Neuronal stem cell (in vitro differentiated cells): ENCODE measurements around the gene MYCN.

Experiments used
- DNase-seq: peaks from one replicate; pipeline ENCODE4 v3.0.0-alpha.2; 2013; ENCODE audit warnings: low spot score
- H2AFZ ChIP-seq: one replicate; pipeline ENCODE4 v1.6.1; 2013; ENCODE audit warnings: mild to moderate bottlenecking, low read length, inconsistent platforms
- H2AK5ac ChIP-seq: 2 replicates; pipeline ENCODE4 v1.6.1; 2013; ENCODE audit warnings: low read depth, mild to moderate bottlenecking, inconsistent platforms, low read length, moderate library complexity, mixed read lengths
- H2BK120ac ChIP-seq: 2 replicates; pipeline ENCODE4 v1.6.1; 2013; ENCODE audit warnings: low read depth, mild to moderate bottlenecking, inconsistent platforms, low read length, moderate library complexity, mixed read lengths
- H2BK12ac ChIP-seq: one replicate; pipeline ENCODE4 v1.6.1; 2013; ENCODE audit warnings: low read length, inconsistent platforms
- H2BK15ac ChIP-seq: 2 replicates; pipeline ENCODE4 v1.6.1; 2013; ENCODE audit warnings: mild to moderate bottlenecking, low read length, inconsistent platforms, mixed read lengths
- H2BK5ac ChIP-seq: one replicate; pipeline ENCODE4 v1.6.1; 2013; ENCODE audit warnings: inconsistent platforms, mild to moderate bottlenecking, low read length, moderate library complexity
- H3K14ac ChIP-seq: one replicate; pipeline ENCODE4 v1.6.1; 2013; ENCODE audit warnings: low read length, inconsistent platforms
- H3K18ac ChIP-seq: 2 replicates; pipeline ENCODE4 v1.6.1; 2013; ENCODE audit warnings: low read length, inconsistent platforms
- H3K23ac ChIP-seq: 2 replicates; pipeline ENCODE4 v1.6.1; 2013; ENCODE audit warnings: low read depth, mild to moderate bottlenecking, mixed read lengths, low read length, inconsistent platforms; ENCODE audit not compliant: poor library complexity
- H3K27ac ChIP-seq: replicated peaks from 3 replicates; pipeline ENCODE4 v1.5.1; 2013; ENCODE audit warnings: low read length, inconsistent platforms
- H3K27me3 ChIP-seq, 3 experiments: 2 replicates each; pipeline ENCODE4 v1.6.1; 2013; ENCODE audit warnings: low read length in 3 of 3, mild to moderate bottlenecking in 2 of 3, inconsistent platforms in 1 of 3, low read depth in 1 of 3, mixed read lengths in 1 of 3, moderate library complexity in 1 of 3; ENCODE audit not compliant: control insufficient read depth in 3 of 3, insufficient read depth in 3 of 3
- H3K36me3 ChIP-seq, 2 donors: replicated peaks in 1 of 2; 2 replicates each; pipeline ENCODE4 v1.6.1; 2013; ENCODE audit warnings: low read length in 2 of 2; ENCODE audit not compliant: control insufficient read depth in 2 of 2, insufficient read depth in 2 of 2
- H3K4ac ChIP-seq: 2 replicates; pipeline ENCODE4 v1.6.1; 2013; ENCODE audit warnings: inconsistent platforms, mild to moderate bottlenecking, low read length, moderate library complexity
- H3K4me1 ChIP-seq, 2 donors: 1 replicate in 1 of 2; 2 replicates in 1 of 2; pipeline ENCODE4 v1.6.1; 2013; ENCODE audit warnings: low read length in 2 of 2, low read depth in 1 of 2; ENCODE audit not compliant: control insufficient read depth in 2 of 2, insufficient read depth in 1 of 2
- H3K4me2 ChIP-seq: one replicate; pipeline ENCODE4 v1.6.1; 2013; ENCODE audit warnings: mild to moderate bottlenecking, low read length, inconsistent platforms; ENCODE audit not compliant: insufficient read depth, poor library complexity, severe bottlenecking
- H3K4me3 ChIP-seq, 2 donors: 2 replicates each; pipeline ENCODE4 v1.5.1; 2013; ENCODE audit warnings: low read length in 2 of 2, mild to moderate bottlenecking in 2 of 2, inconsistent platforms in 1 of 2, moderate library complexity in 1 of 2
- H3K79me1 ChIP-seq: one replicate; pipeline ENCODE4 v1.6.1; 2013; ENCODE audit warnings: low read depth, mild to moderate bottlenecking, inconsistent platforms, low read length, moderate library complexity
- H3K9ac ChIP-seq: one replicate; pipeline ENCODE4 v1.6.1; 2013; ENCODE audit warnings: mild to moderate bottlenecking, low read depth, low read length, inconsistent platforms; ENCODE audit not compliant: poor library complexity
- H3K9me3 ChIP-seq, 2 donors: replicated peaks in 1 of 2; 2 replicates each; pipeline versions ENCODE3 to v1.6.1; 2013; ENCODE audit warnings: low read length in 2 of 2, mild to moderate bottlenecking in 2 of 2, inconsistent platforms in 1 of 2, low read depth in 1 of 2, mixed read lengths in 1 of 2, moderate library complexity in 1 of 2; ENCODE audit not compliant: control insufficient read depth in 2 of 2, insufficient read depth in 1 of 2
- H4K8ac ChIP-seq: one replicate; pipeline ENCODE4 v1.6.1; 2013; ENCODE audit warnings: low read depth, mild to moderate bottlenecking, inconsistent platforms, low read length, moderate library complexity
- H4K91ac ChIP-seq: one replicate; pipeline ENCODE4 v1.6.1; 2013; ENCODE audit warnings: low read length, low read depth, mild to moderate bottlenecking, inconsistent platforms; ENCODE audit not compliant: poor library complexity
- WGBS, 2 donors: extraction: QIAGEN DNeasy Blood & Tissue Kit; methylation state at CpG; one replicate each; pipeline ENCODE4 v1.1.7; 2013; ENCODE audit warnings: missing lambda C conversion rate in 2 of 2, mixed read lengths in 1 of 2; ENCODE audit not compliant: insufficient read length in 2 of 2, insufficient replicate concordance in 1 of 2; ENCODE audit errors: extremely low coverage in 2 of 2; 5-methylcytosine and 5-hydroxymethylcytosine counted together

The MYCN gene

DNA sequence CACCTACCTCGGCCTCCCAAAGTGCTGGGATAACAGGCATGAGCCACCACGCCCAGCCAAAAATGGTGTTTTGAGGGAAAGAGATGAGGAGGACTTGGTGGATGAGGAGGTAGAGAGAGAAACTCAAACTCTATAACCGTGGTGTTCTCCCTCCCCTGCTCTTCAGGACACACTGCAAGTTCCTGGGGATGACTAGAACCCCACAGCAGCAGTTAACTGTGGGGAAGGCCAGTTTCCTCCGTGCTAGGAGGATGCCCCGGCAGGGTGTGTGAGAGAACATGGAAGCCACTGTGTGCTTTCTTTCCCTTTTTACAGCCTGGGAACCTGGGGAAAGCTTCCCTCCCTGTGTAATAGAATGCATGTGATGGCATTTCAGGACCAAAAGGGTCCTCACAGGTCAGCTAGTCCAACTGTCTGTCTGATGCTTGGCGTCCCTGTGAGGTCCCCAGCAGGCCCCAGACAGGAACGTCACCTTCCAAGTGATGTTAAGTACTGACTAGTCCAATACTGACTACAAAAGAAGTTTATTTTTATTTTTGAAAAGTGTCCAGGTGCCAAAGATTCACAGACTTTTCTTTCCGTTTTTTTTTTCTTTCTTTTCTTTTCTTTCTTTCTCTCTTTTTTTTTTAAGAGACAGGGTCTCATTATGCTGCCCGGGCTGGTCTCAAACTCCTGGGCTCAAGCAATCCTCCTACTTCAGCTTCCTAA, 38.9 kb downstream of the MYCN start:
- H3K4me2 ChIP-seq, result no peak overlapping the region
- no peaks in the 10 kb centered on the region for H3K36me3 ChIP-seq
- H2BK120ac ChIP-seq, result no peak overlapping the region
- H2BK12ac ChIP-seq, result no peak overlapping the region
- no peaks in the 10 kb centered on the region for H3K27me3 ChIP-seq
- peaks cover 16 to 19% of the 10 kb centered on the region in 2 donors for H3K4me1 ChIP-seq
- peaks cover 0 to 4% of the 10 kb centered on the region in 2 donors for H3K9me3 ChIP-seq
- peak overlapping the region; percentile 61 for H3K18ac ChIP-seq
- no peak overlapping the region for H2BK5ac ChIP-seq
- no peak overlapping the region for H2AFZ ChIP-seq
- H3K27ac ChIP-seq, result no peak overlapping the region
- DNase-seq, result no peak
- H4K8ac ChIP-seq, result no peak overlapping the region
- H3K23ac ChIP-seq, result no peak overlapping the region
- no peak overlapping the region for H3K9ac ChIP-seq
- H3K79me1 ChIP-seq, result no peaks in the 10 kb centered on the region
- H4K91ac ChIP-seq, result no peak overlapping the region
- no peak overlapping the region for H3K14ac ChIP-seq
- no peak overlapping the region for H3K4me3 ChIP-seq
- WGBS, 2 donors, result no CpG with 5 or more reads among the region's 9 CpGs
- H3K4ac ChIP-seq, result no peak overlapping the region
- no peak overlapping the region for H2BK15ac ChIP-seq
- no peak overlapping the region for H2AK5ac ChIP-seq

- no peak overlapping the region for H3K4ac ChIP-seq
- no peaks in the 10 kb centered on the region for H3K79me1 ChIP-seq
- H3K4me2 ChIP-seq, result no peak overlapping the region
- no peak overlapping the region for H2BK15ac ChIP-seq
- no peaks in the 10 kb centered on the region for H3K36me3 ChIP-seq
- WGBS, 2 donors, result no CpG with 5 or more reads among the region's 9 CpGs
- no peaks in the 10 kb centered on the region for H3K27me3 ChIP-seq
- H3K4me3 ChIP-seq, result no peak overlapping the region
- peaks cover 0 to 4% of the 10 kb centered on the region in 2 donors for H3K9me3 ChIP-seq
- H3K14ac ChIP-seq, result no peak overlapping the region
- H3K9ac ChIP-seq, result no peak overlapping the region
- no peak overlapping the region for H2BK12ac ChIP-seq
- peak; percentile 38 for DNase-seq
- H4K91ac ChIP-seq, result no peak overlapping the region
- peak overlapping the region; percentile 45 for H3K27ac ChIP-seq
- no peak overlapping the region for H2BK120ac ChIP-seq
- no peak overlapping the region for H2AK5ac ChIP-seq
- no peak overlapping the region for H3K18ac ChIP-seq
- H3K4me1 ChIP-seq, result peaks cover 20 to 27% of the 10 kb centered on the region in 2 donors
- H2AFZ ChIP-seq, result no peak overlapping the region
- no peak overlapping the region for H4K8ac ChIP-seq
- H3K23ac ChIP-seq, result no peak overlapping the region
- no peak overlapping the region for H2BK5ac ChIP-seq
These were observed 39.6 kb downstream of the MYCN start for GRCh38 chr2:15979759-15980604.

GRCh38 chr2:15980605-15981098, 40.3 kb downstream of the MYCN start:
- Histone ChIP-seq H2AK5ac (no peak overlapping the region), H3K4me2 (no peak overlapping the region), H3K79me1 (no peaks in the 10 kb centered on the region), H3K36me3 (peaks cover 0 to 1% of the 10 kb centered on the region in 2 donors), H3K27me3 (no peaks in the 10 kb centered on the region), H3K4me3 (no peak overlapping the region), H3K4ac (no peak overlapping the region), H3K9me3 (peaks cover under 1 to 3% of the 10 kb centered on the region in 2 donors), H4K8ac (no peak overlapping the region), H2BK15ac (no peak overlapping the region), H3K23ac (no peak overlapping the region), H4K91ac (no peak overlapping the region), H3K9ac (no peak overlapping the region), H3K18ac (no peak overlapping the region), H3K27ac (peak overlapping the region; percentile 45), H2BK12ac (no peak overlapping the region), H2BK120ac (no peak overlapping the region), H3K4me1 (peaks cover 20 to 33% of the 10 kb centered on the region in 2 donors), H2BK5ac (no peak overlapping the region), H2AFZ (no peak overlapping the region), H3K14ac (no peak overlapping the region)
- WGBS, 2 donors, result no CpG with 5 or more reads among the region's 14 CpGs
- DNase-seq, result no peak

GRCh38 chr2:15981646-15982045, 41.3 kb downstream of the MYCN start:
- Histone ChIP-seq H3K27ac (no peak overlapping the region), H2BK12ac (peak overlapping the region; percentile 47), H3K4me2 (no peak overlapping the region), H2AK5ac (no peak overlapping the region), H3K14ac (no peak overlapping the region), H3K18ac (peak overlapping the region; percentile 46), H3K9me3 (peaks cover 0 to 3% of the 10 kb centered on the region in 2 donors), H3K4me3 (no peak overlapping the region), H3K36me3 (peaks cover 0 to 1% of the 10 kb centered on the region in 2 donors), H3K4ac (no peak overlapping the region), H4K91ac (no peak overlapping the region), H3K4me1 (peaks cover 25 to 43% of the 10 kb centered on the region in 2 donors), H3K27me3 (no peaks in the 10 kb centered on the region), H2BK120ac (no peak overlapping the region), H3K9ac (no peak overlapping the region), H2BK5ac (no peak overlapping the region), H2BK15ac (peak overlapping the region; percentile 7), H3K79me1 (no peaks in the 10 kb centered on the region), H4K8ac (no peak overlapping the region), H2AFZ (no peak overlapping the region), H3K23ac (no peak overlapping the region)
- no peak for DNase-seq
- WGBS, 2 donors, result no CpG with 5 or more reads among the region's 8 CpGs
